Tibial nerve (tissue), 4 donors: Measurements from ENCODE around the gene GRAP. TPM values are rescaled to one million over a fixed set of nuclear protein-coding genes. Genes with fewer than 3 reads are reported as not detected.

Experiments used
- DNase-seq, 2 donors: peaks; one replicate each; pipeline ENCODE4 v3.0.0-alpha.2; 2019; ENCODE audit warnings: low spot score in 2 of 2
- H3K27ac ChIP-seq, 4 donors: fragments of 200-600 bp; sonication (generic) in 3 of 4; one replicate each; pipeline ENCODE4 v1.5.1; 2017 to 2019; ENCODE audit warnings: mild to moderate bottlenecking in 1 of 4
- H3K27me3 ChIP-seq, 2 donors: fragments of 200-600 bp; sonication (generic) in 1 of 2; one replicate each; pipeline versions ENCODE4 v1.5.1 to v1.6.0; 2017 to 2019
- H3K36me3 ChIP-seq, 3 donors: fragments of 200-600 bp; sonication (generic); one replicate each; pipeline ENCODE4 v1.5.1; 2018 to 2019
- H3K4me1 ChIP-seq, 4 donors: fragments of 200-600 bp; sonication (generic) in 3 of 4; one replicate each; pipeline ENCODE4 v1.5.1; 2017 to 2019
- H3K4me3 ChIP-seq, 4 donors: fragments of 200-600 bp; sonication (generic) in 3 of 4; one replicate each; pipeline ENCODE4 v1.5.1; 2017 to 2019; ENCODE audit warnings: mild to moderate bottlenecking in 1 of 4, moderate library complexity in 1 of 4
- H3K9me3 ChIP-seq, 4 donors: fragments of 200-600 bp; sonication (generic) in 3 of 4; one replicate each; pipeline ENCODE4 v1.5.1; 2017 to 2019
- EP300 ChIP-seq, 2 donors: sonication (generic); formaldehyde crosslinking; IDR thresholded peaks; one replicate each; pipeline ENCODE4 v1.6.1; 2017; ENCODE audit warnings: antibody characterized with exemption in 2 of 2, mild to moderate bottlenecking in 1 of 2
- POLR2A ChIP-seq, 2 donors: fragments of 450-650 bp; IDR thresholded peaks; one replicate each; pipeline ENCODE4 v1.6.1; 2017; ENCODE audit warnings: antibody characterized with exemption in 2 of 2, mild to moderate bottlenecking in 2 of 2, moderate library complexity in 2 of 2
- WGBS, 2 donors: methylation state at CpG; one replicate each; pipeline ENCODE4 v1.1.5; 2018; 5-methylcytosine and 5-hydroxymethylcytosine counted together
- total RNA-seq, 4 donors: library from RNA; depleted of rRNA; stranded (reverse); fragments of >200 nt; gene quantifications; one replicate each; pipeline ENCODE4 v1.1.0, GENCODE V29; 2016
- TF ChIP-seq, protein P1 (sequence below), 5 experiments: fragments of 200-600 bp in 3 of 5; fragments of 450-650 bp in 2 of 5; sonication (generic) in 3 of 5; IDR thresholded peaks; one replicate each; pipeline ENCODE4 v1.5.1; 2016 to 2019; ENCODE audit warnings: antibody characterized with exemption in 5 of 5, mild to moderate bottlenecking in 3 of 5, moderate library complexity in 2 of 5

Gene GRAP
- total RNA-seq, 4 donors from 2014 or later, result 4.6 to 7.5 (median 5.8) TPM

DNA sequence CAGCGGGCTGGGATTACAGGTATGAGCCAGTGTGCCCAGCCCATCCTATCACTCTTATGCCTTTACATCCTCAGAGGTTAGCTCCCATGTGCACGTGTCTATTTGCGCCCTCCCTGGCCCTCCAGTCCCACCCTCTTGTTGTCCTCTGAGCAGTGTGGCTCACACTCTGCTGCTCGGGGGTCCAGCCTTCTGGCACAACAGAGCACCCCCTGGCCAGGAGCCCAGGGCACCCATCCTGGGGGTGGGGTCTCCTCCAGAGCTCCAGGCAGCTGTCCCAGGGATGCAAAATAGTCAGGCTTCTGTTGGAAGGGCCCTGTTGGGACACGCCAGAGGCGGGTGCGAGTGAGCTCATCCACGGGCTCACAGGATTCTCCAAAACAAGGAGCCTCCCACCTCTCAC is 30.5 kb downstream of the GRAP start:
- Histone ChIP-seq H3K4me1 (no peaks in the 10 kb centered on the region), H3K4me3 (no peak overlapping the region), H3K27ac (no peak overlapping the region), H3K27me3 (peaks cover 0 to 4% of the 10 kb centered on the region in 2 donors), H3K9me3 (no peaks in the 10 kb centered on the region), H3K36me3 (no peaks in the 10 kb centered on the region)
- DNase-seq, result no peak
- TF ChIP-seq EP300 (IDR thresholded peaks at IDR 0.05) (no peak), POLR2A (IDR thresholded peaks at IDR 0.05) (no peak)
- TF ChIP-seq, protein P1, sequence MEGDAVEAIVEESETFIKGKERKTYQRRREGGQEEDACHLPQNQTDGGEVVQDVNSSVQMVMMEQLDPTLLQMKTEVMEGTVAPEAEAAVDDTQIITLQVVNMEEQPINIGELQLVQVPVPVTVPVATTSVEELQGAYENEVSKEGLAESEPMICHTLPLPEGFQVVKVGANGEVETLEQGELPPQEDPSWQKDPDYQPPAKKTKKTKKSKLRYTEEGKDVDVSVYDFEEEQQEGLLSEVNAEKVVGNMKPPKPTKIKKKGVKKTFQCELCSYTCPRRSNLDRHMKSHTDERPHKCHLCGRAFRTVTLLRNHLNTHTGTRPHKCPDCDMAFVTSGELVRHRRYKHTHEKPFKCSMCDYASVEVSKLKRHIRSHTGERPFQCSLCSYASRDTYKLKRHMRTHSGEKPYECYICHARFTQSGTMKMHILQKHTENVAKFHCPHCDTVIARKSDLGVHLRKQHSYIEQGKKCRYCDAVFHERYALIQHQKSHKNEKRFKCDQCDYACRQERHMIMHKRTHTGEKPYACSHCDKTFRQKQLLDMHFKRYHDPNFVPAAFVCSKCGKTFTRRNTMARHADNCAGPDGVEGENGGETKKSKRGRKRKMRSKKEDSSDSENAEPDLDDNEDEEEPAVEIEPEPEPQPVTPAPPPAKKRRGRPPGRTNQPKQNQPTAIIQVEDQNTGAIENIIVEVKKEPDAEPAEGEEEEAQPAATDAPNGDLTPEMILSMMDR (IDR thresholded peaks at IDR 0.05), result no peak
- WGBS, 2 donors, result 82 to 87% methylated on average over 8 of the region's 8 CpGs

DNA sequence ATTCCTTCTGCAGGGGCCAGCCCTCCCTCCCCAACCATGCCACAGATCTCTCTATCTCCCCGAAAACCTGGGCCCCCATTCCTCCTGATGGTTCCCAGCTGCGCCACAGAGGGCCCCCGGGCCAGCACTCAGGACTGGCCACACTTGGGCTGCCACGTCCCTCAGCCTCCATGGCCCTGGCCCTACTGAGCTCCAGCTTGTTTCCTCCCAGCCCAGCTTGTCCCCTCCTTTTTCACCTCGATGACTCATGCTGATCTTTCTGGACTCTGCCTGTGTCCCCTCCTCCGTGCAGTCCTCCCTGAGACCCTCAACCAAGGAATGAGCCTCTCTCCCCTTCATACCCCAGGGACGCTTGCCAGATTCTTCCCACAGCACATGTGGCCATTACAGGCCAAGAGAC is 31.3 kb downstream of the GRAP start:
- Histone ChIP-seq H3K9me3 (no peaks in the 10 kb centered on the region), H3K36me3 (no peaks in the 10 kb centered on the region), H3K4me3 (no peak overlapping the region), H3K27me3 (peaks cover 0 to 4% of the 10 kb centered on the region in 2 donors), H3K27ac (no peak overlapping the region), H3K4me1 (no peaks in the 10 kb centered on the region)
- DNase-seq, result no peak
- TF ChIP-seq POLR2A (IDR thresholded peaks at IDR 0.05) (no peak), EP300 (IDR thresholded peaks at IDR 0.05) (no peak)
- TF ChIP-seq, protein P1 (IDR thresholded peaks at IDR 0.05), result no peak
- 82% methylated on average over 7 of the region's 7 CpGs for WGBS, 2 donors

DNA sequence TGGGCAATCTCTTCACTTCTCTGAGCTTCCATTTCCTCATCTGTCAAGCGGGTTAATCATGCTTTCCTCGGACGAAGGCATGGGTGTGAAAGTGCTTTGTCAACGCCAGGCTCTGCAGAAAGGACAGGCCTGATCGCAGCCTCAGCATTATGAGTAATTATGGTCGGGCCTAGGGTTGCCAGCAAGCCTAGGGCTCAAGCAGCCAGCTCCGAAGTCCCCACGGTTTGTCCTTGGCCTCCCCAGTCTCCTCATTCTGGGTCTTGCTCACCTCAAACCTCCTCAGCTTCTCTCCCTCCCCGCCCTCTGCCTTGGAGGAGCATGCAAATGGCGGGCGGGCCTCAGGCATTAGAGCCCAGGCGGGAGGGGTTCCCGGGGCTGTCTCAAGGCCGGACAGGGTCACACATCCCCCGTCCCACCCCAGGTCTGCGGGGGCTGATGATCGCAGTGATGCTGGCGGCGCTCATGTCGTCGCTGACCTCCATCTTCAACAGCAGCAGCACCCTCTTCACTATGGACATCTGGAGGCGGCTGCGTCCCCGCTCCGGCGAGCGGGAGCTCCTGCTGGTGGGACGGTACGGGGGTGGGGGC is 32.0 kb downstream of the GRAP start:
- Histone ChIP-seq H3K4me1 (no peaks in the 10 kb centered on the region), H3K27me3 (peaks cover 0 to 4% of the 10 kb centered on the region in 2 donors), H3K4me3 (no peak overlapping the region), H3K9me3 (no peaks in the 10 kb centered on the region), H3K27ac (no peak overlapping the region), H3K36me3 (no peaks in the 10 kb centered on the region)
- no peak for DNase-seq
- 74 to 80% methylated on average over 27 to 29 of the region's 29 CpGs for WGBS, 2 donors
- TF ChIP-seq EP300 (IDR thresholded peaks at IDR 0.05), result no peak
- no peak for TF ChIP-seq POLR2A (IDR thresholded peaks at IDR 0.05)
- TF ChIP-seq, protein P1 (IDR thresholded peaks at IDR 0.05), result no peak

- Histone ChIP-seq H3K4me1 (no peaks in the 10 kb centered on the region), H3K9me3 (no peaks in the 10 kb centered on the region), H3K36me3 (no peaks in the 10 kb centered on the region), H3K27ac (no peak overlapping the region), H3K27me3 (peaks cover 0 to 4% of the 10 kb centered on the region in 2 donors), H3K4me3 (no peak overlapping the region)
- DNase-seq, result no peak
- TF ChIP-seq POLR2A (IDR thresholded peaks at IDR 0.05) (no peak), EP300 (IDR thresholded peaks at IDR 0.05) (no peak)
- TF ChIP-seq, protein P1 (IDR thresholded peaks at IDR 0.05), result no peak
- 89 to 92% methylated on average over 7 to 11 of the region's 11 CpGs for WGBS, 2 donors
Measured at GRCh38 chr17:19013806-19014627, 32.7 kb downstream of the GRAP start.

GRCh38 chr17:19013226-19013625 is 33.5 kb downstream of the GRAP start:
- Histone ChIP-seq H3K27me3 (peaks cover 0 to under 1% of the 10 kb centered on the region in 2 donors), H3K4me3 (no peak overlapping the region), H3K36me3 (no peaks in the 10 kb centered on the region), H3K9me3 (no peaks in the 10 kb centered on the region), H3K4me1 (no peaks in the 10 kb centered on the region), H3K27ac (no peak overlapping the region)
- TF ChIP-seq, protein P1 (IDR thresholded peaks at IDR 0.05), result no peak
- WGBS, 2 donors, result 86 to 93% methylated on average over 4 to 12 of the region's 12 CpGs
- DNase-seq, result no peak
